ENCODE data around the gene CUEDC1.

- TF ChIP-seq, protein P1, sequence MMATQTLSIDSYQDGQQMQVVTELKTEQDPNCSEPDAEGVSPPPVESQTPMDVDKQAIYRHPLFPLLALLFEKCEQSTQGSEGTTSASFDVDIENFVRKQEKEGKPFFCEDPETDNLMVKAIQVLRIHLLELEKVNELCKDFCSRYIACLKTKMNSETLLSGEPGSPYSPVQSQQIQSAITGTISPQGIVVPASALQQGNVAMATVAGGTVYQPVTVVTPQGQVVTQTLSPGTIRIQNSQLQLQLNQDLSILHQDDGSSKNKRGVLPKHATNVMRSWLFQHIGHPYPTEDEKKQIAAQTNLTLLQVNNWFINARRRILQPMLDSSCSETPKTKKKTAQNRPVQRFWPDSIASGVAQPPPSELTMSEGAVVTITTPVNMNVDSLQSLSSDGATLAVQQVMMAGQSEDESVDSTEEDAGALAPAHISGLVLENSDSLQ (IDR thresholded peaks at IDR 0.05), result no peak
- TF ChIP-seq, protein P2, sequence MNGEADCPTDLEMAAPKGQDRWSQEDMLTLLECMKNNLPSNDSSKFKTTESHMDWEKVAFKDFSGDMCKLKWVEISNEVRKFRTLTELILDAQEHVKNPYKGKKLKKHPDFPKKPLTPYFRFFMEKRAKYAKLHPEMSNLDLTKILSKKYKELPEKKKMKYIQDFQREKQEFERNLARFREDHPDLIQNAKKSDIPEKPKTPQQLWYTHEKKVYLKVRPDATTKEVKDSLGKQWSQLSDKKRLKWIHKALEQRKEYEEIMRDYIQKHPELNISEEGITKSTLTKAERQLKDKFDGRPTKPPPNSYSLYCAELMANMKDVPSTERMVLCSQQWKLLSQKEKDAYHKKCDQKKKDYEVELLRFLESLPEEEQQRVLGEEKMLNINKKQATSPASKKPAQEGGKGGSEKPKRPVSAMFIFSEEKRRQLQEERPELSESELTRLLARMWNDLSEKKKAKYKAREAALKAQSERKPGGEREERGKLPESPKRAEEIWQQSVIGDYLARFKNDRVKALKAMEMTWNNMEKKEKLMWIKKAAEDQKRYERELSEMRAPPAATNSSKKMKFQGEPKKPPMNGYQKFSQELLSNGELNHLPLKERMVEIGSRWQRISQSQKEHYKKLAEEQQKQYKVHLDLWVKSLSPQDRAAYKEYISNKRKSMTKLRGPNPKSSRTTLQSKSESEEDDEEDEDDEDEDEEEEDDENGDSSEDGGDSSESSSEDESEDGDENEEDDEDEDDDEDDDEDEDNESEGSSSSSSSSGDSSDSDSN (IDR thresholded peaks at IDR 0.05; ENCODE audit: borderline replicate concordance in 1 of 2, low read depth in 2 of 2, low read length in 2 of 2), result no peak
- TF ChIP-seq FOSL1 (tag; conservative IDR thresholded peaks at IDR 0.05), result no peak
- TF ChIP-seq CTCF (IDR thresholded peaks at IDR 0.05 in 2 of 3, conservative IDR thresholded peaks at IDR 0.05 in 1 of 3; ENCODE audit: insufficient read depth in 2 of 3, low read depth in 1 of 3, low read length in 3 of 3), result no peak
- no peak for TF ChIP-seq ZNF785 (CRISPR knock-in tag; IDR thresholded peaks at IDR 0.05)
- TF ChIP-seq SP2 (IDR thresholded peaks at IDR 0.05; ENCODE audit: extremely low read depth, low read depth, low read length, poor library complexity, severe bottlenecking), result no peak
- no peak for TF ChIP-seq USF2 (CRISPR knock-in tag; IDR thresholded peaks at IDR 0.05)
- TF ChIP-seq EP300 (IDR thresholded peaks at IDR 0.05; ENCODE audit: low read length), result no peak
- TF ChIP-seq NEUROD1 (IDR thresholded peaks at IDR 0.05; ENCODE audit: borderline replicate concordance, low read depth, low read length, partially characterized antibody), result no peak
- TF ChIP-seq, protein P3, sequence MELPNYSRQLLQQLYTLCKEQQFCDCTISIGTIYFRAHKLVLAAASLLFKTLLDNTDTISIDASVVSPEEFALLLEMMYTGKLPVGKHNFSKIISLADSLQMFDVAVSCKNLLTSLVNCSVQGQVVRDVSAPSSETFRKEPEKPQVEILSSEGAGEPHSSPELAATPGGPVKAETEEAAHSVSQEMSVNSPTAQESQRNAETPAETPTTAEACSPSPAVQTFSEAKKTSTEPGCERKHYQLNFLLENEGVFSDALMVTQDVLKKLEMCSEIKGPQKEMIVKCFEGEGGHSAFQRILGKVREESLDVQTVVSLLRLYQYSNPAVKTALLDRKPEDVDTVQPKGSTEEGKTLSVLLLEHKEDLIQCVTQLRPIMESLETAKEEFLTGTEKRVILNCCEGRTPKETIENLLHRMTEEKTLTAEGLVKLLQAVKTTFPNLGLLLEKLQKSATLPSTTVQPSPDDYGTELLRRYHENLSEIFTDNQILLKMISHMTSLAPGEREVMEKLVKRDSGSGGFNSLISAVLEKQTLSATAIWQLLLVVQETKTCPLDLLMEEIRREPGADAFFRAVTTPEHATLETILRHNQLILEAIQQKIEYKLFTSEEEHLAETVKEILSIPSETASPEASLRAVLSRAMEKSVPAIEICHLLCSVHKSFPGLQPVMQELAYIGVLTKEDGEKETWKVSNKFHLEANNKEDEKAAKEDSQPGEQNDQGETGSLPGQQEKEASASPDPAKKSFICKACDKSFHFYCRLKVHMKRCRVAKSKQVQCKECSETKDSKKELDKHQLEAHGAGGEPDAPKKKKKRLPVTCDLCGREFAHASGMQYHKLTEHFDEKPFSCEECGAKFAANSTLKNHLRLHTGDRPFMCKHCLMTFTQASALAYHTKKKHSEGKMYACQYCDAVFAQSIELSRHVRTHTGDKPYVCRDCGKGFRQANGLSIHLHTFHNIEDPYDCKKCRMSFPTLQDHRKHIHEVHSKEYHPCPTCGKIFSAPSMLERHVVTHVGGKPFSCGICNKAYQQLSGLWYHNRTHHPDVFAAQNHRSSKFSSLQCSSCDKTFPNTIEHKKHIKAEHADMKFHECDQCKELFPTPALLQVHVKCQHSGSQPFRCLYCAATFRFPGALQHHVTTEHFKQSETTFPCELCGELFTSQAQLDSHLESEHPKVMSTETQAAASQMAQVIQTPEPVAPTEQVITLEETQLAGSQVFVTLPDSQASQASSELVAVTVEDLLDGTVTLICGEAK (IDR thresholded peaks at IDR 0.05), result no peak
- TF ChIP-seq, protein P3 (CRISPR knock-in tag; IDR thresholded peaks at IDR 0.05), result no peak
- TF ChIP-seq GATAD2A (IDR thresholded peaks at IDR 0.05), result no peak
- no peak for TF ChIP-seq ZNF507 (tag; conservative IDR thresholded peaks at IDR 0.05)
- no peak for TF ChIP-seq GTF2F1 (IDR thresholded peaks at IDR 0.05; ENCODE audit: low read depth, low read length)
- no peak for TF ChIP-seq EZH2 (IDR thresholded peaks at IDR 0.05; ENCODE audit: borderline replicate concordance, low read depth, low read length)
These were observed 35.3 kb downstream of the CUEDC1 start for GRCh38 chr17:57919918-57920317.
